Astrocyte of the hippocampus (primary cell): ENCODE measurements around the gene ZCCHC24.

Experiments used
- DNase-seq: peaks from one replicate; pipeline ENCODE4 v3.0.0; 2011; ENCODE audit warnings: low read depth, low spot score

Gene ZCCHC24

DNA sequence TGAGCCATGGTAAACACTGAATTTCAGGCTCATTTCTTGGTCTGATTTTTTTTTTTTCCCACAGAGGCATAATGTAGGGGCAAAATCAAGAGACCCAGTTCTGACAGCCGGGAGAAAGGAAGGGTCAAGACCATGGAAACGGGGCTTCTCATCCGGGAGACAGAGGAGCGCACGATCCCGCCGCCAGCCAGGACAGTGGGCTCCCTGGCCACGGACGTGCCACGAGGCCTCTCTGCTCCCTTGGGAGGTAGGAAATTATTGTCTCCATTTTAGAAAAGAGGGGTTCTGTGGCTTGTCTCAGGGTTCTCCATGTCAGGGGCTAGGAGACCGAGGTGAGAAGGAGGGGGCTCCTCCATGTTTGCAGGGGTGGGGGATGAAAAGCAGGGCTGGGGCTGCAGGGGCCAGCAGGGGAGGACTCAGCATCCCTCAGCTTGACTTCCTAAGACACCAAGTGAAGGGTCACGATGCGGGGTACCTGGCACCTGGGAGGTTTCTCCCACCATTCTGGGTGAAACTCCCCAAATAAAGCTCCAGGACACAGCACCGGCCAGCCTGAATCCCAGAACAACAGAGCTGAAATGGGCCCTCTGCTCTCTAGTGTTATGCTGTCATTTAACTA lies 60.5 kb downstream of the ZCCHC24 start:
- no peak for DNase-seq

DNA sequence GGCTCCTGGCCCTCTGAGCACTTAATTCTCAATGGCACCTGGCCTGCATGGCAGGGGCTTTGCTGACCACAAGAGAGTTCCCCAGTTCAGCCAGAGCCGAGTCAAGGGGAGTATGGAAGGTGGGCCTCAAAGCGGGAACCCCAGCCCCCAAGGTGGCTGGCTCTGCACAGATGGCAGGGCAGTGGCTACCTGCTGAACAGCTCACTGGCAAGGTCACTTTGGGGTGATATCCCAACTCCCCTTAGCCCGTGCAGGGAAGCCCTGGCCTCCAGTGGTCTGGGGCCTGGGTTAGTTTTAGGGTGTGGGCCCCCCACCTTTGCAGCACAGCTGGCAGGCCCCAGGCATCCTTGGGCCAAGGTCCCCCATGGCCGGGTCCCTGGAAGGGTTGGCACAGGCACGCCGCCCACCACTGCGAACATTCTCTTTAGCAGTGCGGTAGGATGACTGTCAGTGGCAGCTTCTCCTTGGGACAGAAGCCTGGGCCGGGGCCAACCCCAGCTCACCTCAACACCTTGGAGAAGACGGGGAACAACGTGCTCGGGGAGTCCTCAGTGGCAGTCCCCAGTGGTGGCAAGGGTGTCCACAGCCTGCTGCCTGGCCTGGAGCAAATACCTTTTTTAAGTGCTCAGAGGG lies 61.3 kb downstream of the ZCCHC24 start:
- no peak for DNase-seq

- no peak for DNase-seq
Measured at GRCh38 chr10:79382491-79382941, 62.9 kb downstream of the ZCCHC24 start.

GRCh38 chr10:79381804-79382221 lies 63.6 kb downstream of the ZCCHC24 start:
- peak; percentile 93 for DNase-seq

DNA sequence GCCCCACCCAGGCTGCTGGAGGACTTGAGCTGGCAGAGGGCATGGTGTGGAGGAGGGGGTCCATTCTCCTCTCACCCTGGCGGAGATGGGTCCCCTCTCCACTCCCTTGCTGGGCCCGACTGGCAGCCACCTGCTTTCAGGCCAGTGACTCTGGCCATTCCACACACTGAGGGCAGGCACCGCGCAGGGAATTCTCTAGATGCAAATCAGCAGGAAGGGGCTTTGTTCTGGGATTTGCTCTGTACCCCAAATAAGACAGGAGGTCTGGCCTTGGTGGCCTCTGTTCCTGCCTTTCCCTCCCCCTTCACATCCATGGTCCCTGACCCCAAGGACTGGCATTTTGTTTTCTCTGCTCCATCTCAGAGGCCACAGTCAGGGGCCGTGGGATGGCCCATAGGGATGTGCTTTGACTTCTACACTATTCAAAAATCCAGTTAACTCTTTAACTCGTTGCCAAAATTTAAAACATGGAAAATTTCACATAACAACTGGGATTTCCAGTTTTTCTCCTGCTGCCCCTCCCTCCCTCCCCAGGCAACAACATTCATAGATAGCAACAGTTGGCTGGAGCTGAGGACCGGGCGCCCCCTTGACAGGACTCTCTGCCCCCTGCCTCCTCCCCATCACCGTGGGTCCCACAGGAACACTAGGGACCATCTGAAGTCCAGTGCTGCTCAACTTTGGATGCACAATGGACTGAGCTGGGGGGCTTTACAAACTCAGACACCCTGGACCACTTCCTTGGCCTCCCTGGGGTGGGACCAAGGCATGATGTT lies 64.3 kb downstream of the ZCCHC24 start:
- DNase-seq, result no peak

- DNase-seq, result peak; percentile 64
Measured at GRCh38 chr10:79380125-79380945, 65.1 kb downstream of the ZCCHC24 start.

- DNase-seq, result peak; percentile 35
Measured at GRCh38 chr10:79379512-79380124, 65.8 kb downstream of the ZCCHC24 start.

GRCh38 chr10:79378647-79379511 lies 66.5 kb downstream of the ZCCHC24 start:
- no peak for DNase-seq

DNA sequence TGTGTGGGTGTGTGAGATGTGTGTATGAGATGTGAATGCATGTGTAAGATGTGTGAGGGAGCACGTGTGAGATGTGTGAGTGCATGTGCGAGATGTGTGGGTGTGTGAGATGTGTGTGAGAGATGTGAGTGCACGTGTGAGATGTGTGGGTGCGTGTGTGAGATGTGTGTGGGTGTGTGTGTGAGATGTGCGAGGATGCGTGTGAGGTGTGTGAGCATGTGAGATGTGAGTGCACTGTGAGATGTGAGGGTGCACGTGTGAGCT lies 67.1 kb downstream of the ZCCHC24 start:
- no peak for DNase-seq

- DNase-seq, result no peak
Measured at GRCh38 chr10:79377557-79378382, 67.7 kb downstream of the ZCCHC24 start.

DNA sequence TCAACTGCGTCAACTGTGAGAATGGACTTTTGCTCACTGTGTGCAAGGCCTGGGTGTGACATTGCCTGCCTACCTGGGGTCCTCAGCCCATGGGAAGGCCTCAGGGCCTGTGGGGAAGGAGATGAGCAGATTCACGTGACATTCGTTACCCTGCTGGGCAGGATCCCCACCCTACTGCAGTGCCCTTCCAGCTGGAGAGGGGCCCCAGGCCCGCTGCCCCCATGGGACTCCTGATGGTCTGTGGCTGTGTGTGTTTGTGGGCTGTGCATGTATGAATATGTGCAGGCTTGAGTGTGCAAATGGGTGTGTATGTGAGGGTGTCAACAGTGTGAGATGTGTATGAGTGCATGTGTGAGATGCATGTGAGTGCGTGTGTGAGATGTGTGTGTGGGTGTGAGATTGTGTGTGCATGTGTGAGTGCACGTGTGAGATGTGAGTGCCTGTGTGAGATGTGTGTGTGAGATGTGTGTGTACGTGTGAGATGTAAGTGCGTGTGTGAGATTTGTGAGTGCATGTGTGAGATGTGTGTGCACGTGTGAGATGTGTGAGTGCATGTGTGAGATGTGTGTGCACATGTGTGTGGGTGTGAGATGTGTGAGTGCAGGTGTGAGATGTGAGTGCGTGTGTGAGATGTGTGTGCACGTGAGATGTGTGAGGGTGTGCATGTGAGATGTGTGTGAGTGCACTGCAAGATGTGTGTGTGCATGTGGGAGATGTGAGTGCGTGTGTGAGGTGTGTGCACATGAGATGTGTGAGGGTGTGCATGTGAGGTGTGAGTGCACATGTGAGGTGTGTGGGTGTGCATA lies 68.5 kb downstream of the ZCCHC24 start:
- DNase-seq, result no peak

- DNase-seq, result no peak
Measured at GRCh38 chr10:79376078-79376628, 69.3 kb downstream of the ZCCHC24 start.

GRCh38 chr10:79375321-79376077 lies 69.9 kb downstream of the ZCCHC24 start:
- peak; percentile 61 for DNase-seq

- peak; percentile 89 for DNase-seq
Measured at GRCh38 chr10:79374312-79375191, 70.9 kb downstream of the ZCCHC24 start.

DNA sequence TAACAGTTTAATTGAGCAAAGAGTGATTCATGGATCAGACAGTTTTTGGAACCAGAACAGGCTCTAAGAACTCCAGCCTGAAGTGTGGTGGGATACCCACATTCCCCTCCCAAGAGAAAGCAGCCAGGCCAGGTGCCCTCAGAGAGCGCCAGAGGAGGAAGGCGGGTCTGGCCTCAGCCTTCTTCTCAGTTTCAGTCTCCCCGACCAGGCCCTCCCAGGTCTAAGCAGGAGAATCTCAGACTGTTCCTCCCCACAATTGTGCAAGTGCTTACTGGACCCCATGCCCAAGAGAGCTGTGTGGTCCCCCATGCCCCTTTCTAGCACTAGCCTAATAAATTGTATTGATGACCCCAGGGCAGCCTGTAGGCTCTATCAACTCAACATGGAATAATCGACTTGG lies 72.6 kb downstream of the ZCCHC24 start:
- no peak for DNase-seq

DNA sequence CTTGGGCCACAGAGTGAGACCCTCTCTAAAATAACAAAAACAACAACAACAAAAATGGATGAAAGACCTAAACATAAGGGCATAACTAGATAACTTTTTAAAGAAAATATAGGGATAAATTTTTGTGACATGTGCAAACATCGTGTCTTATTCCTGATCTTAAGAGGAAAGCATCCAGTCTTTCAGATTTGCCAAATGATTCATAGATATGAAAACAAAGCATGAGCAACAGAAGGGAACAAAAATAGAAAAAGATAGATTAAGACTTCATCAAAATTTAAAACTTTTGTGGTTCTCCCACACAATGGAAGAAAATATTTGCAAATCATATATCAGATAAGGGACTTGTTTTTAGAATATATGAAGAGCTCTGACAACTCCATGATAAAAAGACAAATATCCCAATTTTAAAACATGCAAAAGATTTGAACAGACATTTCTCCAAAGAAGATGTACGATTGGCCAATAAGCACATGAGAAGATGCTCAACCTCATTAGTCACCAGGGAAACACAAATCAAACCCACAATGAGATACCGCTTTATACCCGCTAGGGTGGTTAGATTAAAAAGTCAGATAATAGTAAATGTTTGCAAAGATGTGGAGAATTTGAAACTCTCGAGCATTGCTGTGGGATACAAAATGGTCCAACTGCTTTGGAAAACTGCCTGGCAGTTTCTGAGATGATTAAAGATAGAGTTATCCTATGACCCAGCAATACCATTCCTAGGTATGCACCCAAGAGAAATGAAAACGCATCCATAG lies 77.8 kb downstream of the ZCCHC24 start:
- DNase-seq, result peak; percentile 35
